ENCODE results near the gene CDH26. TPM values are rescaled to one million over a fixed set of nuclear protein-coding genes. Genes with fewer than 3 reads are reported as not detected.

CDH26 gene
- polyA plus RNA-seq, 1 donor (not counting 4 experiments of a cell fraction or from before 2014, with no cell fraction given), result 1.1 TPM

DNA sequence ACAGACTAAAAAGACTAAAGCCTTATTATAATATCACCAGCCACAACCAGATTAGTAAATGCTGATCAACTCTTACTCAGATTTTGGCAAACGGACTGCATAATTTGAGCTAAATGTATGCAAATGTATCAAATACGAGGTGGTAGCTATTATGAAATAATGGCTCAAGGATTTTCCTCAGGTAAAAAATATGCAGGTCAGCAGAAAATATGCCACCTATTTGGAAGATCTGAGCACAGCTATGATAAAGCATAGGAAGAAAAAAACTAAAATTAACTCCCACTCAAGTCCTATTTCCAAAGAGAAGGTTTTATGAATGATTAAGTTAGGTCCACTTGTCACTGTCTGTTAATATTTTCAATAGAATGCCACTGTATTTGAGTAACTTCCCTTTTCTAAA is 47.2 kb upstream of the CDH26 start:
- no peaks in the 10 kb centered on the region for H3K79me2 ChIP-seq (ENCODE audit: control insufficient read depth, insufficient read depth, low read length)
- H3K36me3 ChIP-seq (ENCODE audit: control insufficient read depth in 2 of 2, extremely low read depth in 1 of 2, insufficient read depth in 2 of 2, low read length in 2 of 2), result no peaks in the 10 kb centered on the region
- TF ChIP-seq EZH2 (IDR thresholded peaks at IDR 0.05; ENCODE audit: low read length), result no peak
- TF ChIP-seq, protein P1, sequence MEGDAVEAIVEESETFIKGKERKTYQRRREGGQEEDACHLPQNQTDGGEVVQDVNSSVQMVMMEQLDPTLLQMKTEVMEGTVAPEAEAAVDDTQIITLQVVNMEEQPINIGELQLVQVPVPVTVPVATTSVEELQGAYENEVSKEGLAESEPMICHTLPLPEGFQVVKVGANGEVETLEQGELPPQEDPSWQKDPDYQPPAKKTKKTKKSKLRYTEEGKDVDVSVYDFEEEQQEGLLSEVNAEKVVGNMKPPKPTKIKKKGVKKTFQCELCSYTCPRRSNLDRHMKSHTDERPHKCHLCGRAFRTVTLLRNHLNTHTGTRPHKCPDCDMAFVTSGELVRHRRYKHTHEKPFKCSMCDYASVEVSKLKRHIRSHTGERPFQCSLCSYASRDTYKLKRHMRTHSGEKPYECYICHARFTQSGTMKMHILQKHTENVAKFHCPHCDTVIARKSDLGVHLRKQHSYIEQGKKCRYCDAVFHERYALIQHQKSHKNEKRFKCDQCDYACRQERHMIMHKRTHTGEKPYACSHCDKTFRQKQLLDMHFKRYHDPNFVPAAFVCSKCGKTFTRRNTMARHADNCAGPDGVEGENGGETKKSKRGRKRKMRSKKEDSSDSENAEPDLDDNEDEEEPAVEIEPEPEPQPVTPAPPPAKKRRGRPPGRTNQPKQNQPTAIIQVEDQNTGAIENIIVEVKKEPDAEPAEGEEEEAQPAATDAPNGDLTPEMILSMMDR (optimal IDR thresholded peaks at IDR 0.05 in 1 of 3, IDR thresholded peaks at IDR 0.05 in 1 of 3, conservative IDR thresholded peaks at IDR 0.05 in 1 of 3; ENCODE audit: extremely low read depth in 1 of 3, insufficient read depth in 2 of 3, low read length in 3 of 3), result no peak
- H3K4me3 ChIP-seq (ENCODE audit: control insufficient read depth in 2 of 3, extremely low read depth in 1 of 3, insufficient read depth in 2 of 3, low read depth in 1 of 3, low read length in 3 of 3), result no peak overlapping the region
- H3K27ac ChIP-seq (ENCODE audit: control insufficient read depth, insufficient read depth, low read length), result no peak overlapping the region
- H4K20me1 ChIP-seq (ENCODE audit: control insufficient read depth, extremely low read depth, insufficient read depth, low read length), result no peaks in the 10 kb centered on the region
- H2AFZ ChIP-seq (ENCODE audit: control insufficient read depth, low read length), result no peak overlapping the region
- no peak overlapping the region for H3K9ac ChIP-seq (ENCODE audit: control insufficient read depth, extremely low read depth, insufficient read depth, low read length)
- dilution Hi-C loops (cut with MboI; ENCODE audit: extremely low pct_ligation_motif_present, low sequenced_read_pairs), result no loop called here
- no peaks in the 10 kb centered on the region for H3K4me1 ChIP-seq (ENCODE audit: control insufficient read depth, extremely low read depth, insufficient read depth, low read length)
- H3K9me3 ChIP-seq (ENCODE audit: control insufficient read depth, low read depth, low read length), result no peaks in the 10 kb centered on the region
- DNase-seq (ENCODE audit: low read depth, low spot score) (no peak), FAIRE-seq (no peak)
- H3K27me3 ChIP-seq (ENCODE audit: control insufficient read depth, extremely low read depth, insufficient read depth, low read length), result no peaks in the 10 kb centered on the region
- H3K4me2 ChIP-seq (ENCODE audit: control insufficient read depth, extremely low read depth, insufficient read depth, low read depth, low read length), result no peak overlapping the region
- no peaks in the 10 kb centered on the region for H3K9me1 ChIP-seq (ENCODE audit: control insufficient read depth, extremely low read depth, insufficient read depth, low read length)

DNA sequence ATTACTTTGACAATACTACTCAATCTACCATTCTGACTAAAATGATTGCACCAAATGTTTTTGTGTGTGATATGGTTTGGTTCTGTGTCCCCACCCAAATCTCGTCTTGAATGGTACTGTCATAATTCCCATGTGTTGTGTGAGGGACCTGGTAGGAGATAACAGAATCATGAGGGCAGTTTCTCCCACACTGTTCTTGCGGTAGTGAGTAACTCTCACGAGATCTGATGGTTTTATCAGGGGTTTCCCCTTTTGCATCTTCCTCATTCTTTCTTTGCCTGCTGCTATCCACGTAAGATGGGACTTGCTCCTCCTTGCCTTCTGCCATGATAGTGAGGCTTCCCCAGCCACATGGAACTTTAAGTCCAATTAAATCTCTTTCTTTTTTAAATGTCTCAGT is 45.6 kb upstream of the CDH26 start:
- Histone ChIP-seq H3K36me3 (ENCODE audit: control insufficient read depth in 2 of 2, extremely low read depth in 1 of 2, insufficient read depth in 2 of 2, low read length in 2 of 2) (no peaks in the 10 kb centered on the region), H3K9me1 (ENCODE audit: control insufficient read depth, extremely low read depth, insufficient read depth, low read length) (no peaks in the 10 kb centered on the region), H2AFZ (ENCODE audit: control insufficient read depth, low read length) (no peak overlapping the region), H4K20me1 (ENCODE audit: control insufficient read depth, extremely low read depth, insufficient read depth, low read length) (no peaks in the 10 kb centered on the region), H3K4me3 (ENCODE audit: control insufficient read depth in 2 of 3, extremely low read depth in 1 of 3, insufficient read depth in 2 of 3, low read depth in 1 of 3, low read length in 3 of 3) (no peak overlapping the region), H3K4me2 (ENCODE audit: control insufficient read depth, extremely low read depth, insufficient read depth, low read depth, low read length) (no peak overlapping the region), H3K9ac (ENCODE audit: control insufficient read depth, extremely low read depth, insufficient read depth, low read length) (no peak overlapping the region), H3K27ac (ENCODE audit: control insufficient read depth, insufficient read depth, low read length) (no peak overlapping the region), H3K27me3 (ENCODE audit: control insufficient read depth, extremely low read depth, insufficient read depth, low read length) (no peaks in the 10 kb centered on the region), H3K4me1 (ENCODE audit: control insufficient read depth, extremely low read depth, insufficient read depth, low read length) (no peaks in the 10 kb centered on the region), H3K9me3 (ENCODE audit: control insufficient read depth, low read depth, low read length) (no peaks in the 10 kb centered on the region), H3K79me2 (ENCODE audit: control insufficient read depth, insufficient read depth, low read length) (no peaks in the 10 kb centered on the region)
- dilution Hi-C loops (cut with MboI; ENCODE audit: extremely low pct_ligation_motif_present, low sequenced_read_pairs), result no loop called here
- FAIRE-seq (no peak), DNase-seq (ENCODE audit: low read depth, low spot score) (no peak)
- TF ChIP-seq, protein P1 (optimal IDR thresholded peaks at IDR 0.05 in 1 of 3, IDR thresholded peaks at IDR 0.05 in 1 of 3, conservative IDR thresholded peaks at IDR 0.05 in 1 of 3; ENCODE audit: extremely low read depth in 1 of 3, insufficient read depth in 2 of 3, low read length in 3 of 3), result no peak
- TF ChIP-seq EZH2 (IDR thresholded peaks at IDR 0.05; ENCODE audit: low read length), result no peak

All from keratinocyte (primary cell).